Activated naive CD4-positive, alpha-beta T cell treated with anti-CD3 and anti-CD28 coated beads for 36 hours (primary cell): ENCODE measurements around the gene NMNAT2. TPM values are rescaled to one million over a fixed set of nuclear protein-coding genes. Genes with fewer than 3 reads are reported as not detected.
"Not testable (repeated sequence)": the region's sequence is repeated elsewhere in the genome, so short reads cannot be mapped to it uniquely, and the experiment has no call there.

ENCODE experiments used
- CTCF ChIA-PET: fragments of 350-600 bp; sonication (Branson Sonifier 250); formaldehyde crosslinking; loops from one replicate; lab custom pipeline; 2021; ENCODE audit warnings: antibody characterized with exemption; lab: Charles Lee
- DNase-seq: peaks from one replicate; pipeline ENCODE4 v3.0.0-alpha.2; 2020
- H3K27ac Mint-ChIP-seq: one replicate; pipeline ENCODE4 v1.8.0; 2021; ENCODE audit warnings: mild to moderate bottlenecking, mixed read lengths
- H3K27me3 Mint-ChIP-seq: one replicate; pipeline ENCODE4 v1.8.0; 2021; ENCODE audit warnings: low read depth, mixed read lengths
- H3K36me3 Mint-ChIP-seq: one replicate; pipeline ENCODE4 v1.8.0; 2021; ENCODE audit warnings: low read depth, mixed read lengths
- H3K4me1 Mint-ChIP-seq: one replicate; pipeline ENCODE4 v1.8.0; 2021; ENCODE audit warnings: low read depth, mixed read lengths
- H3K4me3 Mint-ChIP-seq: one replicate; pipeline ENCODE4 v1.8.0; 2021; ENCODE audit warnings: mild to moderate bottlenecking, moderate library complexity, mixed read lengths
- H3K9me3 Mint-ChIP-seq: one replicate; pipeline ENCODE4 v1.8.0; 2021; ENCODE audit warnings: mixed read lengths
- intact Hi-C: fragments of 100-400 bp; cut with micrococcal nuclease; formaldehyde crosslinking; loops from one replicate; pipeline ENCODE4 v1.15.1; 2023
- total RNA-seq, 2 experiments: library from RNA; stranded (reverse); gene quantifications; one replicate each; pipeline ENCODE4 v1.2.3, GENCODE V29; 2021

NMNAT2 gene
- total RNA-seq, 2 experiments from 2014 or later: not detected

- Mint-ChIP-seq H3K9me3 (no peaks in the 10 kb centered on the region), H3K4me1 (no peaks in the 10 kb centered on the region), H3K4me3 (no peak overlapping the region), H3K36me3 (no peaks in the 10 kb centered on the region), H3K27me3 (peaks cover 6% of the 10 kb centered on the region), H3K27ac (no peak overlapping the region)
- no peak for DNase-seq
- CTCF ChIA-PET: no interaction called here
- intact Hi-C loops: no loop called here
These were observed 172.8 kb downstream of the NMNAT2 start for GRCh38 chr1:183245357-183245756.

- Mint-ChIP-seq H3K36me3 (no peaks in the 10 kb centered on the region), H3K27me3 (peaks cover 8% of the 10 kb centered on the region), H3K4me3 (no peak overlapping the region), H3K27ac (no peak overlapping the region), H3K9me3 (no peaks in the 10 kb centered on the region), H3K4me1 (no peaks in the 10 kb centered on the region)
- CTCF ChIA-PET: no interaction called here
- no peak for DNase-seq
- intact Hi-C loops: no loop called here
These were observed 173.7 kb downstream of the NMNAT2 start for GRCh38 chr1:183244466-183244865.

- Mint-ChIP-seq H3K36me3 (no peaks in the 10 kb centered on the region), H3K4me3 (no peak overlapping the region), H3K27me3 (peaks cover 8% of the 10 kb centered on the region), H3K27ac (no peak overlapping the region), H3K9me3 (no peaks in the 10 kb centered on the region), H3K4me1 (no peaks in the 10 kb centered on the region)
- intact Hi-C loops: no loop called here
- DNase-seq: no peak
- CTCF ChIA-PET: interaction anchor here (0.7 kb wide), 1 partner anchor 18 kb away, joined by 3 read pairs; no protein-coding TSS in a partner anchor
These were observed 174.8 kb downstream of the NMNAT2 start for GRCh38 chr1:183243161-183244050.

GRCh38 chr1:183242556-183242955 lies 175.6 kb downstream of the NMNAT2 start:
- Mint-ChIP-seq H3K9me3 (no peaks in the 10 kb centered on the region), H3K4me3 (no peak overlapping the region), H3K27me3 (peaks cover 8% of the 10 kb centered on the region), H3K36me3 (no peaks in the 10 kb centered on the region), H3K27ac (no peak overlapping the region), H3K4me1 (no peaks in the 10 kb centered on the region)
- intact Hi-C loops: no loop called here
- no peak for DNase-seq
- CTCF ChIA-PET: interaction anchor here (0.6 to 1.1 kb wide), 3 partner anchors 15 to 612 kb away, joined by 3 to 4 read pairs (median 3); no protein-coding TSS in a partner anchor

- CTCF ChIA-PET: interaction anchor here (0.7 kb wide), 1 partner anchor 16 kb away, joined by 4 read pairs; no protein-coding TSS in a partner anchor
- intact Hi-C loops: no loop called here
These were observed 176.7 kb downstream of the NMNAT2 start for GRCh38 chr1:183241471-183241870.

GRCh38 chr1:183240853-183241252 lies 177.3 kb downstream of the NMNAT2 start:
- H3K36me3 Mint-ChIP-seq, H3K9me3 Mint-ChIP-seq, H3K27me3 Mint-ChIP-seq, H3K4me3 Mint-ChIP-seq, DNase-seq, intact Hi-C loops, H3K27ac Mint-ChIP-seq, H3K4me1 Mint-ChIP-seq: not testable (repeated sequence)
- CTCF ChIA-PET: interaction anchor here (0.7 kb wide), 1 partner anchor 17 kb away, joined by 4 read pairs; no protein-coding TSS in a partner anchor

More at GRCh38 chr1:183241471-183241870, 176.7 kb downstream of the NMNAT2 start:
- no peak for DNase-seq
- Mint-ChIP-seq H3K27me3 (peaks cover 6% of the 10 kb centered on the region), H3K36me3 (no peaks in the 10 kb centered on the region), H3K9me3 (no peaks in the 10 kb centered on the region), H3K4me1 (no peaks in the 10 kb centered on the region), H3K27ac (no peak overlapping the region), H3K4me3 (no peak overlapping the region)

GRCh38 chr1:183240526-183240825 lies 177.7 kb downstream of the NMNAT2 start:
- CTCF ChIA-PET: no interaction called here
- H3K4me3 Mint-ChIP-seq: no peak overlapping the region

GRCh38 chr1:183239793-183240525 lies 178.2 kb downstream of the NMNAT2 start:
- Mint-ChIP-seq H3K27ac (no peak overlapping the region), H3K36me3 (no peaks in the 10 kb centered on the region), H3K4me3 (no peak overlapping the region), H3K4me1 (no peaks in the 10 kb centered on the region), H3K27me3 (peaks cover 5% of the 10 kb centered on the region), H3K9me3 (no peaks in the 10 kb centered on the region)
- no peak for DNase-seq
- CTCF ChIA-PET: interaction anchor here (0.7 to 1.4 kb wide), 2 partner anchors 11 to 52 kb away, joined by 3 to 4 read pairs; no protein-coding TSS in a partner anchor
- intact Hi-C loops: no loop called here

More at GRCh38 chr1:183240526-183240825, 177.7 kb downstream of the NMNAT2 start:
- Mint-ChIP-seq H3K9me3 (no peaks in the 10 kb centered on the region), H3K36me3 (no peaks in the 10 kb centered on the region), H3K27ac (no peak overlapping the region), H3K27me3 (peaks cover 5% of the 10 kb centered on the region), H3K4me1 (no peaks in the 10 kb centered on the region)
- intact Hi-C loops: no loop called here
- DNase-seq: no peak

- CTCF ChIA-PET: interaction anchor here (0.6 to 1.4 kb wide), 3 partner anchors 10 to 159 kb away, joined by 3 to 6 read pairs (median 4); no protein-coding TSS in a partner anchor
These were observed 178.9 kb downstream of the NMNAT2 start for GRCh38 chr1:183239220-183239742.

GRCh38 chr1:183238071-183238470 lies 180.1 kb downstream of the NMNAT2 start:
- no peaks in the 10 kb centered on the region for H3K4me1 Mint-ChIP-seq
- CTCF ChIA-PET: interaction anchor here (1.1 kb wide), 1 partner anchor 10 kb away, joined by 4 read pairs; no protein-coding TSS in a partner anchor
- intact Hi-C loops: no loop called here
- no peak for DNase-seq
- H3K27me3 Mint-ChIP-seq: peaks cover 5% of the 10 kb centered on the region
- H3K4me3 Mint-ChIP-seq: no peak overlapping the region
- no peaks in the 10 kb centered on the region for H3K9me3 Mint-ChIP-seq
- no peak overlapping the region for H3K27ac Mint-ChIP-seq
- H3K36me3 Mint-ChIP-seq: no peaks in the 10 kb centered on the region

More at GRCh38 chr1:183239220-183239742, 178.9 kb downstream of the NMNAT2 start:
- Mint-ChIP-seq H3K9me3 (no peaks in the 10 kb centered on the region), H3K27me3 (peaks cover 5% of the 10 kb centered on the region), H3K27ac (no peak overlapping the region), H3K36me3 (no peaks in the 10 kb centered on the region), H3K4me3 (no peak overlapping the region), H3K4me1 (no peaks in the 10 kb centered on the region)
- no peak for DNase-seq
- intact Hi-C loops: no loop called here

- Mint-ChIP-seq H3K27ac (no peak overlapping the region), H3K4me3 (no peak overlapping the region), H3K4me1 (no peaks in the 10 kb centered on the region), H3K9me3 (no peaks in the 10 kb centered on the region), H3K36me3 (no peaks in the 10 kb centered on the region), H3K27me3 (peaks cover 5% of the 10 kb centered on the region)
- DNase-seq: no peak
- CTCF ChIA-PET: no interaction called here
- intact Hi-C loops: no loop called here
These were observed 181.1 kb downstream of the NMNAT2 start for GRCh38 chr1:183237046-183237445.

- H3K4me1 Mint-ChIP-seq: no peaks in the 10 kb centered on the region
- no peak for DNase-seq
- CTCF ChIA-PET: interaction anchor here (0.6 kb wide), 1 partner anchor 85 kb away, joined by 5 read pairs; no protein-coding TSS in a partner anchor
These were observed 181.9 kb downstream of the NMNAT2 start for GRCh38 chr1:183236158-183236725.

More at GRCh38 chr1:183236158-183236725, 181.9 kb downstream of the NMNAT2 start:
- intact Hi-C loops: no loop called here
- no peak overlapping the region for H3K4me3 Mint-ChIP-seq
- peaks cover 4% of the 10 kb centered on the region for H3K27me3 Mint-ChIP-seq
- H3K27ac Mint-ChIP-seq: no peak overlapping the region
- no peaks in the 10 kb centered on the region for H3K36me3 Mint-ChIP-seq
- H3K9me3 Mint-ChIP-seq: no peaks in the 10 kb centered on the region
